ENCODE results near the gene GRID1. TPM values are rescaled to one million over a fixed set of nuclear protein-coding genes. Genes with fewer than 3 reads are reported as not detected.

GRID1 gene
- polyA plus RNA-seq, 1 donor (not counting 4 experiments of a cell fraction or from before 2014, with no cell fraction given): 0.01 TPM

DNA sequence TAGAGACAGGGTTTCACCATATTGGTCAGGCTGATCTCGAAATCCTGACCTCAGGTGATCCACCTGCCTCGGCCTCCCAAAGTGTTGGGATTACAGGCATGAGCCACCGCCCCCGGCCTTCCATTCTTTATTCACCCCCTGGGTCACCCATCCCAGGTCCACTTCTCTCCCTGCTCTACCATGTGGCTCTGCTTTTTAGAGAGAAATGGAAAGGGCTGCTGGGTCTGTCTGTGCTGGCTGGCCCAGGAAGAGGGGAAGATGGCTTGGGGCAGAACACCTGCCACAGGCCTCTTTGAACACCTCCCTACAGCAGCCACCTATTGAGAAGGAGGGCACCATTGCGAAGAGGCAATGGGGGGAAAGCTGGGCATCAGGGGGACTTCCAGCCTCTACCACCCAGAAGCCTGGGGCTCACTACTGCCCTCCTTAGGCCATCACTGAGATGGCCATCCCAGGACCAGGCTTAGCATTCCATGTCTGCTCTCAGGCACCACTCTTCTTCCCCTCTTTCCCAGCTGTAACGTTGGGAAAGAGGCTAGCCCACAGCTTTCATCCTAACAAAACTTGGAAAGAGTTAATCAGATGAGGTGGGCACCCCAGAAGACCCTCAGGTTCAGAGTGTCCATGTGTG lies 256.3 kb downstream of the GRID1 start:
- no peak for DNase-seq (ENCODE audit: low read depth, low spot score)
- H2AFZ ChIP-seq (ENCODE audit: control insufficient read depth, low read length): no peak overlapping the region
- no peaks in the 10 kb centered on the region for H3K27me3 ChIP-seq (ENCODE audit: control insufficient read depth, extremely low read depth, insufficient read depth, low read length)
- no peak for FAIRE-seq
- H3K9me1 ChIP-seq (ENCODE audit: control insufficient read depth, extremely low read depth, insufficient read depth, low read length): no peaks in the 10 kb centered on the region
- TF ChIP-seq CTCF (optimal IDR thresholded peaks at IDR 0.05 in 1 of 3, IDR thresholded peaks at IDR 0.05 in 1 of 3, conservative IDR thresholded peaks at IDR 0.05 in 1 of 3; ENCODE audit: extremely low read depth in 1 of 3, insufficient read depth in 2 of 3, low read length in 3 of 3) (peak in 2 of 3 experiments; percentile 7 to 38), EZH2 (IDR thresholded peaks at IDR 0.05; ENCODE audit: low read length) (no peak)
- no peaks in the 10 kb centered on the region for H3K9me3 ChIP-seq (ENCODE audit: control insufficient read depth, low read depth, low read length)
- no peak overlapping the region for H3K27ac ChIP-seq (ENCODE audit: control insufficient read depth, insufficient read depth, low read length)
- H3K4me2 ChIP-seq (ENCODE audit: control insufficient read depth, extremely low read depth, insufficient read depth, low read depth, low read length): no peak overlapping the region
- H3K9ac ChIP-seq (ENCODE audit: control insufficient read depth, extremely low read depth, insufficient read depth, low read length): no peak overlapping the region
- no peaks in the 10 kb centered on the region for H3K4me1 ChIP-seq (ENCODE audit: control insufficient read depth, extremely low read depth, insufficient read depth, low read length)
- dilution Hi-C loops (cut with MboI; ENCODE audit: extremely low pct_ligation_motif_present, low sequenced_read_pairs): no loop called here
- H3K79me2 ChIP-seq (ENCODE audit: control insufficient read depth, insufficient read depth, low read length): no peaks in the 10 kb centered on the region
- H3K4me3 ChIP-seq (ENCODE audit: control insufficient read depth in 2 of 3, extremely low read depth in 1 of 3, insufficient read depth in 2 of 3, low read depth in 1 of 3, low read length in 3 of 3): no peak overlapping the region
- H3K36me3 ChIP-seq (ENCODE audit: control insufficient read depth in 2 of 2, extremely low read depth in 1 of 2, insufficient read depth in 2 of 2, low read length in 2 of 2): no peaks in the 10 kb centered on the region
- H4K20me1 ChIP-seq (ENCODE audit: control insufficient read depth, extremely low read depth, insufficient read depth, low read length): no peaks in the 10 kb centered on the region

DNA sequence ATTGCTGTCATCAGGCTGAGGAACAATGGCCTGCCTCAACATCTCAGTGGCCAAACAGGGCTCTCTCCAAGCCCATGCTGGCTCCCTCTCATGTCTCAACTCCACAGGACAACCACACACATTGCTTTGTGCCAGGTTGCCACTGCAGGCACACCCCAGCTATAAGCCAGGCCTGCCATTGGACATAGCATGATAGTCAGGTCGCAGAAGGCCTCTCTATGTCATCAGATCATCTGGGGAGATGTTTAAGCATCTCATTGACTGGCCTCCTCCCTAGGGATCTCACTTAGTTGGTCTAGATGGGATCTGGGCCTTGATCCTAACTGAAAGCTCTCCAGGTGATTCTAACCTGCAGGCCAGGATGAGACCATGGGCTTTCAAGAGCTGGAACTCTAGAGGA lies 257.2 kb downstream of the GRID1 start:
- Histone ChIP-seq H4K20me1 (ENCODE audit: control insufficient read depth, extremely low read depth, insufficient read depth, low read length) (no peaks in the 10 kb centered on the region), H3K4me3 (ENCODE audit: control insufficient read depth in 2 of 3, extremely low read depth in 1 of 3, insufficient read depth in 2 of 3, low read depth in 1 of 3, low read length in 3 of 3) (no peak overlapping the region), H3K4me1 (ENCODE audit: control insufficient read depth, extremely low read depth, insufficient read depth, low read length) (no peaks in the 10 kb centered on the region), H3K27ac (ENCODE audit: control insufficient read depth, insufficient read depth, low read length) (no peak overlapping the region), H3K9me1 (ENCODE audit: control insufficient read depth, extremely low read depth, insufficient read depth, low read length) (no peaks in the 10 kb centered on the region), H2AFZ (ENCODE audit: control insufficient read depth, low read length) (no peak overlapping the region), H3K9me3 (ENCODE audit: control insufficient read depth, low read depth, low read length) (no peaks in the 10 kb centered on the region), H3K79me2 (ENCODE audit: control insufficient read depth, insufficient read depth, low read length) (no peaks in the 10 kb centered on the region), H3K9ac (ENCODE audit: control insufficient read depth, extremely low read depth, insufficient read depth, low read length) (no peak overlapping the region), H3K27me3 (ENCODE audit: control insufficient read depth, extremely low read depth, insufficient read depth, low read length) (no peaks in the 10 kb centered on the region), H3K4me2 (ENCODE audit: control insufficient read depth, extremely low read depth, insufficient read depth, low read depth, low read length) (no peak overlapping the region), H3K36me3 (ENCODE audit: control insufficient read depth in 2 of 2, extremely low read depth in 1 of 2, insufficient read depth in 2 of 2, low read length in 2 of 2) (no peaks in the 10 kb centered on the region)
- TF ChIP-seq EZH2 (IDR thresholded peaks at IDR 0.05; ENCODE audit: low read length) (no peak), CTCF (optimal IDR thresholded peaks at IDR 0.05 in 1 of 3, IDR thresholded peaks at IDR 0.05 in 1 of 3, conservative IDR thresholded peaks at IDR 0.05 in 1 of 3; ENCODE audit: extremely low read depth in 1 of 3, insufficient read depth in 2 of 3, low read length in 3 of 3) (no peak)
- dilution Hi-C loops (cut with MboI; ENCODE audit: extremely low pct_ligation_motif_present, low sequenced_read_pairs): no loop called here
- FAIRE-seq (no peak), DNase-seq (ENCODE audit: low read depth, low spot score) (no peak)
